Progenitor cell of endocrine pancreas (in vitro differentiated cells): ENCODE data around the gene HACD2. TPM values are rescaled to one million over a fixed set of nuclear protein-coding genes. Genes with fewer than 3 reads are reported as not detected.

Source experiments
- DNase-seq: peaks from one replicate; pipeline ENCODE4 v3.0.0; 2021; ENCODE audit warnings: low spot score; ENCODE audit not compliant: unreplicated experiment
- H3K27ac Mint-ChIP-seq: 2 replicates; pipeline ENCODE4 v1.8.0; 2021; ENCODE audit warnings: mild to moderate bottlenecking, moderate library complexity, mixed read lengths
- H3K27me3 Mint-ChIP-seq: 2 replicates; pipeline ENCODE4 v1.8.0; 2021; ENCODE audit warnings: mixed read lengths
- H3K36me3 Mint-ChIP-seq: 2 replicates; pipeline ENCODE4 v1.8.0; 2022; ENCODE audit warnings: mixed read lengths; ENCODE audit not compliant: insufficient read depth
- H3K4me1 Mint-ChIP-seq: 2 replicates; pipeline ENCODE4 v1.8.0; 2021; ENCODE audit warnings: low read depth, mixed read lengths
- H3K4me3 Mint-ChIP-seq: 2 replicates; pipeline ENCODE4 v1.8.0; 2021; ENCODE audit warnings: low read depth, mild to moderate bottlenecking, moderate library complexity, mixed read lengths
- H3K9me3 Mint-ChIP-seq: 2 replicates; pipeline ENCODE4 v1.8.0; 2021; ENCODE audit warnings: low read depth, mixed read lengths
- CTCF ChIP-seq: fragments of 200-600 bp; sonication (generic); IDR thresholded peaks from one replicate; pipeline ENCODE4 v1.5.0; 2021; ENCODE audit warnings: antibody characterized with exemption, mild to moderate bottlenecking; ENCODE audit not compliant: unreplicated experiment
- total RNA-seq: library from RNA; stranded (reverse); gene quantifications from 2 replicates; pipeline ENCODE4 v1.2.1, GENCODE V29; 2021

The HACD2 gene
- total RNA-seq, 1 donor from 2014 or later, result 57.6 TPM

- Mint-ChIP-seq H3K27me3 (peaks cover 17% of the 10 kb centered on the region), H3K27ac (no peak within 1 kb of the TSS), H3K4me3 (peak within 1 kb of the TSS; percentile 73), H3K4me1 (peaks cover 33% of the 10 kb centered on the region), H3K9me3 (no peaks in the 10 kb centered on the region), H3K36me3 (peaks cover 1% of the 10 kb centered on the region)
- no peak for DNase-seq
- TF ChIP-seq CTCF, result no peak
Observed at GRCh38 chr3:123448536-123449101, 136.2 kb downstream of the HACD2 start, which contains the start of gene ADCY5. Gene ADCY5 (minus strand): TSS chr3:123449090. CDS start chr3:123448545, 545 bp downstream.

GRCh38 chr3:123447749-123448517 lies 136.9 kb downstream of the HACD2 start:
- H3K4me3 Mint-ChIP-seq, result peak overlapping the region; percentile 73
- peak; percentile 44 for DNase-seq
- H3K36me3 Mint-ChIP-seq, result peaks cover 1% of the 10 kb centered on the region
- H3K4me1 Mint-ChIP-seq, result peaks cover 34% of the 10 kb centered on the region
- TF ChIP-seq CTCF, result peak; percentile 54
- H3K9me3 Mint-ChIP-seq, result no peaks in the 10 kb centered on the region
- H3K27ac Mint-ChIP-seq, result no peak overlapping the region
- H3K27me3 Mint-ChIP-seq, result peaks cover 15% of the 10 kb centered on the region

- Mint-ChIP-seq H3K4me1 (peaks cover 37% of the 10 kb centered on the region), H3K27me3 (peaks cover 15% of the 10 kb centered on the region), H3K9me3 (no peaks in the 10 kb centered on the region), H3K36me3 (peaks cover 1% of the 10 kb centered on the region), H3K27ac (no peak overlapping the region), H3K4me3 (peak overlapping the region; percentile 73)
- DNase-seq, result no peak
- TF ChIP-seq CTCF, result no peak
Observed at GRCh38 chr3:123447416-123447748, 137.5 kb downstream of the HACD2 start.

- DNase-seq, result no peak
- peak overlapping the region; percentile 73 for H3K4me3 Mint-ChIP-seq
- peak overlapping the region; percentile 63 for H3K27ac Mint-ChIP-seq
- peaks cover 15% of the 10 kb centered on the region for H3K27me3 Mint-ChIP-seq
- no peaks in the 10 kb centered on the region for H3K9me3 Mint-ChIP-seq
- peaks cover 1% of the 10 kb centered on the region for H3K36me3 Mint-ChIP-seq
- TF ChIP-seq CTCF, result no peak
- H3K4me1 Mint-ChIP-seq, result peaks cover 37% of the 10 kb centered on the region
Observed at GRCh38 chr3:123446610-123447109, 138.2 kb downstream of the HACD2 start.

- H3K27ac Mint-ChIP-seq, result no peak overlapping the region
- peaks cover 1% of the 10 kb centered on the region for H3K36me3 Mint-ChIP-seq
- H3K9me3 Mint-ChIP-seq, result no peaks in the 10 kb centered on the region
- DNase-seq, result no peak
- H3K27me3 Mint-ChIP-seq, result peaks cover 15% of the 10 kb centered on the region
- H3K4me3 Mint-ChIP-seq, result peak overlapping the region; percentile 73
- TF ChIP-seq CTCF, result no peak
- peaks cover 39% of the 10 kb centered on the region for H3K4me1 Mint-ChIP-seq
Observed at GRCh38 chr3:123446210-123446609, 138.6 kb downstream of the HACD2 start.
